NT2/D1 (cell line): ENCODE results near the gene RHEBL1.

Experiments
- DNase-seq: peaks from one replicate; pipeline ENCODE4 v3.0.0-alpha.2; 2011; ENCODE audit warnings: low read depth, low spot score
- H3K27me3 ChIP-seq: 2 replicates; pipeline ENCODE4 v1.6.0; 2011; ENCODE audit warnings: mild to moderate bottlenecking; ENCODE audit not compliant: insufficient read length, insufficient read depth
- H3K36me3 ChIP-seq: 2 replicates; pipeline ENCODE4 v1.6.1; 2011; ENCODE audit warnings: mild to moderate bottlenecking, low read length, mixed read lengths; ENCODE audit not compliant: insufficient read depth, insufficient read length
- H3K4me1 ChIP-seq: 2 replicates; pipeline ENCODE4 v1.5.1; 2011; ENCODE audit not compliant: insufficient read depth, insufficient read length
- H3K4me3 ChIP-seq: 2 replicates; pipeline ENCODE4 v1.5.1; 2011; ENCODE audit warnings: low read depth; ENCODE audit not compliant: insufficient read length
- H3K9ac ChIP-seq: 2 replicates; pipeline ENCODE4 v1.6.0; 2011; ENCODE audit warnings: low read depth; ENCODE audit not compliant: insufficient read length
- H3K9me3 ChIP-seq: 2 replicates; pipeline ENCODE4 v1.5.1; 2011; ENCODE audit warnings: mild to moderate bottlenecking, low read length; ENCODE audit not compliant: insufficient read depth
- SUZ12 ChIP-seq: IDR thresholded peaks from 2 replicates; pipeline ENCODE4 v1.6.1; 2011; ENCODE audit not compliant: insufficient read length, insufficient read depth; ENCODE audit errors: extremely low read depth
- YY1 ChIP-seq: IDR thresholded peaks from 2 replicates; pipeline ENCODE4 v1.6.1; 2011; ENCODE audit not compliant: insufficient read length, insufficient read depth
- ZNF274 ChIP-seq: IDR thresholded peaks from 2 replicates; pipeline ENCODE4 v1.6.1; 2011; ENCODE audit warnings: mild to moderate bottlenecking, low read depth, low read length

The RHEBL1 gene, protein sequence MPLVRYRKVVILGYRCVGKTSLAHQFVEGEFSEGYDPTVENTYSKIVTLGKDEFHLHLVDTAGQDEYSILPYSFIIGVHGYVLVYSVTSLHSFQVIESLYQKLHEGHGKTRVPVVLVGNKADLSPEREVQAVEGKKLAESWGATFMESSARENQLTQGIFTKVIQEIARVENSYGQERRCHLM

DNA sequence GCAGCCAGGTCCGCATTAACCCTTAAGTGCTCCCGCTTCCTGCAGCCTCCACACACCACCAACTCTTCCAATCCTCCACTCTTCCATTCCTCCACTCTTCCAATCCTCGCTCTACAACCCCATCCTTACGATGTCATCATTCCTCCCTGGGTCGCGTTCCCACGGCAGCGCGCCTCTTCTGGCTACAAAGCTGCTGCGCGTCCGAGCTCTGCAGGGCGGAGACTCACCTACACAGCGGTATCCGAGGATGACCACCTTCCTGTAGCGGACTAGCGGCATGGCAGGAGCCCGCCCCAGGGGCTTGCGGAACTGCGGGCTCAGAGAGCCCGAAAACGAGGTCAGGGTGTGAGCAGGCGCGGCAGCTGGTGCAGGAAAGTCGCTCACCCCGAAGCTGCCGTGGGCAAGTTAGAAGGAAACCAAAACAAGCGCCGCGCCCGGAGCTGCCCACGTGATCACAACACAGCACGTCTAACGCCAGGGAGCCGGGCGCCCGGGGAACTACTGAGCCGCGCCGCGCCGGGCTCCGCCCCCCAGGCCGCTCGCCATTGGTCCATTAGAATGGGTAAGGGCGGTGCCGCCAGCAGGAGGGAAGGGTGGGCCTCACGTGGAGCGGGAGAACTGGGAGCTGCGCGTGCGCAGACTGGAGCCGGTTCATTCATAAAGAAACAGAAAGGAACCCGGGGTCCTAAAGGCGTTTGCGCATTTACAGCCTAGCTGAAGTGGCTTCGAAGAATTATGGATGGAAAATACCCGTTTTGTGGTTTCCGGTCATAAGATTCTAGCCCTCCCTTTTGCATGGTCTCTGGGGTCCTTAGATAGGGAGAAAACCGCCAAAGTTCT lies at the start of gene RHEBL1:
RHEBL1 (minus strand) TSS at position 473 of the 840 bp plus-strand sequence; CDS start at position 279, 194 bp downstream.
- peak; percentile 81 for DNase-seq
- peak within 1 kb of the TSS; percentile 73 for H3K9ac ChIP-seq
- peak within 1 kb of the TSS; percentile 75 for H3K4me3 ChIP-seq
- H3K36me3 ChIP-seq: peaks cover 5% of the 10 kb centered on the region
- no peaks in the 10 kb centered on the region for H3K9me3 ChIP-seq
- no peak for TF ChIP-seq YY1
- TF ChIP-seq ZNF274: no peak
- TF ChIP-seq SUZ12: no peak
- H3K27me3 ChIP-seq: peaks cover 8% of the 10 kb centered on the region
- peaks cover 9% of the 10 kb centered on the region for H3K4me1 ChIP-seq

DNA sequence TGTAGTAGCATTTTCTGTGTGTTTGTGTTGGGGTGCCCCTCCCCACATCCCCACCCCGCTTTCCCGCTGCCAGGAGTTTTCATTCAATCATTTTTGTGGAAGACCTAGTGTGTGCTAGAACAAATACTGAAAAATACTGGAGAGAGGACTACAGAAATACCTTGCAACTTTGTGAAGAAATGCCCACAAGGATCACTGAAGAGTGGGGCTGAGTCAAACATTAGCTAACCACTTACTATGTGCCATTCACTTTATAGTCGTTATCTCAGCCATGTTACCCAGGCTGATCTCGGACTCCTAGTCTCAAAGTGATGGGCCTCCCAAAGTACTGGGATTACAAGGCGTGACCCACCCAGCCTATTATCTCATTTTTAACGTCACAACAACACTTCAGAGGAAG lies 41.4 kb upstream of the RHEBL1 start:
- no peak for TF ChIP-seq ZNF274

DNA sequence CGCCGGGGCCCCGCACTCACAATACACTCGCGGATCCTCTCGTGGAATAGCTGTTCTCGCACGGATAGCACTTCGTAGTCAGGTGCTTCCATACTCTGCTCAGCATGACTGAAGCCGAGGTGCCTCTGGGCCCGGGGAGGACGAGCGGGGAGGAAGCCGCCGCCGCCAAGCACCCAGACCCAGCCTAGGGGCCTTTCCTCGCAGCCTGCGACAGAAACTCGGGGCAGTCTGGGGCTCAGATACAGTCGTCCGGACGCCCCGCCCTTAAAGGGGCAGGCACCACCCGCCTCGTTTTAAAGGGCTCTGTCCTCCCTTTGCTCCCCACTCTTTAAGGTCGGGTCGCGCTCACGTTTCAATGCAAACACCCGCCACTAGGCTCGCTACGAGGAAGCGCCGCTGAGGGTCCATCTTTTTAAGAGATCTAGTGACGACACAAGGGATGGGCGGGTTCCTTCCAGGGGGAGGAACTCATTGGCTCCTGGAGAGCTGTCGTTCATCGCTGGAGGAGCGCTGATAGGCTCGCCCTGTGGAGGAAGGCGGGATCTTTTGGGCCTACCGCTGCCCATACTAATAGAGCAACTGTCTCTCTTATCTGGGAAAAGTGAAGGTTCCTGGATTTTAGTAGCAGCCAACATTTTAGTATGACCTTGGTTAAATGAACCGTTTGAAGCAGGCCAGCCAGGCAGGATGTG lies 40.8 kb upstream of the RHEBL1 start, which contains the start of gene LMBR1L:
LMBR1L (minus strand) TSS at position 384 of the 692 bp plus-strand sequence; CDS start at position 92, 292 bp downstream.
- peaks cover 13% of the 10 kb centered on the region for H3K36me3 ChIP-seq
- TF ChIP-seq ZNF274 (no peak), SUZ12 (no peak)
- peaks cover 6% of the 10 kb centered on the region for H3K4me1 ChIP-seq
- H3K9ac ChIP-seq: peak within 1 kb of the TSS; percentile 95
- peak within 1 kb of the TSS; percentile 89 for H3K4me3 ChIP-seq
- H3K27me3 ChIP-seq: no peaks in the 10 kb centered on the region
- peaks cover 11% of the 10 kb centered on the region; the same call in 1 of the 2 replicates for H3K9me3 ChIP-seq
- DNase-seq: peak; percentile 96

More for the DNA sequence above, 41.4 kb upstream of the RHEBL1 start:
- Histone ChIP-seq H3K9ac (peak overlapping the region; percentile 79), H3K27me3 (no peaks in the 10 kb centered on the region), H3K36me3 (peaks cover 9% of the 10 kb centered on the region), H3K4me1 (peaks cover 6% of the 10 kb centered on the region), H3K9me3 (peaks cover 11% of the 10 kb centered on the region; the same call in 1 of the 2 replicates), H3K4me3 (peak overlapping the region; percentile 44)
- DNase-seq: no peak

DNA sequence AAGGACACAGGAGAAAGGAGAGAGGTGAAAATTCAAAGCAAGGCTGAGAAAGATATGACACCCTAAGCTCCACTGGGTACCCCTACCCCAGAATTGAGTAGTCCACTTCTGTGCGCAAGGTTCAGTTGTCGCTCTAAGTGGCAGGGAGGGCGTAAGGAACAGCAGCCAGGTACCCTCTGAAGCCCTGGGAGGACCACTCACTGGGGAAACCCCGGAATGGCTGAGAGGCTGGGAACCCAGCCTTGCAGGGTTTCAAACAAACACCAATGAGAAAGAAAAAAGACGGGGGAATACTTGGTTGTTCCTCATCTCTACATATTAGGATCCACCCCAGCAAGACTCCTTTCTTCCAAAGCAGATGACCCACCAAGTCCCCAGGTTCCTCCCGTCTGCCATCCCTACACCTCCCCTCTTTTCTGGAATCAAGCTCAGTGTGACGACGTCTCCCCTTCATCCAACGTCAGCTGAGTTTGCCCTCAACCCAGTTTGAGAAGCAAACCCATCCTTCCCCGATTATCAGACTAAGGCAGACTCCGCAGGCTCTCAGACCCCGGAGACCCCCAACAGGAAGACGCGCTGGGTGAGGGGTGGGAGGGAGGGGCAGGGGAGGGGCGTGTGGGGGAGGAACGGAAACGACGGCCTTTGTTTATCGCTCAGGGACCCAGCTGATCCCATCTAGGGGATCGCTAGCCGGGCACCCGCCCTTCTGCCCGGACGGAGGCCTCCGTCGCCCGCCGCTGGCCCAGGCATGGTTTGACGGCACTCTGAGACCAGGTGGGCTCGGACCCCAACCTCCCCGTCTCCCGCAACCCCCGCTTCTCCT lies 40.1 kb upstream of the RHEBL1 start:
- Histone ChIP-seq H3K36me3 (peaks cover 20% of the 10 kb centered on the region), H3K9me3 (peaks cover 11% of the 10 kb centered on the region; the same call in 1 of the 2 replicates), H3K4me1 (peaks cover 6% of the 10 kb centered on the region), H3K27me3 (no peaks in the 10 kb centered on the region), H3K4me3 (peak overlapping the region; percentile 89), H3K9ac (peak overlapping the region; percentile 95)
- DNase-seq: no peak
- TF ChIP-seq YY1: no peak
- no peak for TF ChIP-seq ZNF274
- TF ChIP-seq SUZ12: no peak

DNA sequence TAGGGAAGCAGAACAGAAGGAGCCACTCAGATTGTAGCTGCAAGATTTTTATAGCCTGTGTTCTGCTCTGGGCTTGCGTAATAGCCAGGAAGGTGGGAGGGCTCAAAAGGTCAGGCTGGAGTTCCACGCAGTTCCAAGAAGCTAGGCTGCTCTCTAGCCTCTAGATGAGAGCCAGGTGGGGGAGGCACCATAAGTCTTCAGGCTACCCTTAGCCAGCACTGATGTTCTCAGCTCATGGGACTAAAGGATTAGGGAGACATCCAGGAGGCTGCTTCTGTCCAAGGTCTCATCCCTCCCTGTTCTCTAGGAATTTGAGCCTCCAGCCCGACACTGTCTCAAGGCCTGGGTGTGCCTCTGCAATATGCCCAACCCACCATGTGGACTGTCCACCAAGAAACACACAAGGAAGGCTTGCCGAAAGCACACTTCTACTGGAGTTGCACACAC lies 39.2 kb upstream of the RHEBL1 start:
- Histone ChIP-seq H3K27me3 (no peaks in the 10 kb centered on the region), H3K9ac (no peak overlapping the region), H3K4me1 (peaks cover 6% of the 10 kb centered on the region), H3K4me3 (peak overlapping the region; percentile 89), H3K9me3 (peaks cover 11% of the 10 kb centered on the region; the same call in 1 of the 2 replicates), H3K36me3 (peaks cover 23% of the 10 kb centered on the region)
- no peak for TF ChIP-seq YY1
- TF ChIP-seq SUZ12: no peak
- no peak for TF ChIP-seq ZNF274
- DNase-seq: no peak

DNA sequence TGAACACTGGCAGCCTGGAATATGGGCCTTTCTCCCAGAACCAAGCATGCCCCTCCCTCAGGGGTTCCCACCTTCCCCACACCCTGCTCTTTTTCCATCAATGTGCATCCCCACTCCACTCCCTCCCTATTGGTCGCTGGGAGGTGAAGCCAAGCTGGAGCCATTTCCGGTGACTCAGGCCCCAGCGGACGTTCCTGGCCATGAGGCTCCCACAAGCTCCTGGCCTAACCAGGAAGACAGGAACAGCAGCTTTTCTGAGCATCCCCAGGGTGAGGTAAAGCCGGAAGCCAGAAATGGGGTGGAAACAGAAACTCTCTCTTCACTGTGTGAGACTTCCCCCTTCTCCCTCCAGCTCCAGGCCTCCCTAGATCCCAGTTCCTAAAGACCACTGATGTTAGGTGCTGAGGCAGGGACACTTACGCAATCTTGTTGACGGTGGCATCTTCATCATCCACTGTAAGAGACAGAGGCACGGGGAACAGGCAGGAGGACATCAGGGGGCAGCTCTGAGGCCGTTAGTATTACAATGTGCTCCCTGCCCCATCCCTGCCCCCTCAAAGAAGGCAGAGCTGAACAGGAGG lies 35.8 kb upstream of the RHEBL1 start:
- Histone ChIP-seq H3K36me3 (peaks cover 56% of the 10 kb centered on the region), H3K4me1 (peaks cover 8% of the 10 kb centered on the region), H3K4me3 (no peak overlapping the region), H3K27me3 (no peaks in the 10 kb centered on the region), H3K9ac (no peak overlapping the region), H3K9me3 (no peaks in the 10 kb centered on the region)
- no peak for TF ChIP-seq SUZ12
- TF ChIP-seq YY1: no peak
- TF ChIP-seq ZNF274: no peak
- DNase-seq: no peak
